PC-9 (cell line): ENCODE data around the gene ZNF175. TPM values are rescaled to one million over a fixed set of nuclear protein-coding genes. Genes with fewer than 3 reads are reported as not detected.

Experiments used
- BruUV-seq: library from RNA; stranded (reverse); fragments of 400-500 nt; replicated peaks from 2 replicates; lab custom pipeline; 2021; lab: Mats Ljungman, UMichigan
- CTCF ChIA-PET: fragments of 300-600 bp; sonication (Branson Sonifier 250); formaldehyde crosslinking; loops from one replicate; lab custom pipeline; 2022; ENCODE audit warnings: antibody characterized with exemption; lab: Charles Lee
- POLR2A ChIA-PET: fragments of 300-600 bp; sonication (Branson Sonifier 250); formaldehyde crosslinking; loops from one replicate; lab custom pipeline; 2022; ENCODE audit warnings: antibody characterized with exemption; ENCODE audit not compliant: unreplicated experiment; lab: Charles Lee
- DNase-seq, 2 experiments: peaks; one replicate each; pipeline versions ENCODE4 v3.0.0 to v3.0.0-alpha.2; 2015 to 2022; ENCODE audit warnings: mixed read lengths in 1 of 2
- H2AFZ ChIP-seq: fragments of 200-600 bp; sonication (generic); 2 replicates; pipeline ENCODE4 v1.8.1; 2017; ENCODE audit warnings: antibody characterized with exemption
- H3F3A ChIP-seq: fragments of 200-600 bp; sonication (generic); 2 replicates; pipeline ENCODE4 v1.8.1; 2017; ENCODE audit warnings: antibody characterized with exemption, mild to moderate bottlenecking, low read depth; ENCODE audit not compliant: insufficient read depth
- H3K27ac ChIP-seq: fragments of 200-600 bp; sonication (generic); 2 replicates; pipeline ENCODE4 v1.6.1; 2016; ENCODE audit warnings: mixed run types
- H3K27me3 ChIP-seq: fragments of 200-600 bp; sonication (generic); 2 replicates; pipeline ENCODE4 v1.6.1; 2016; ENCODE audit warnings: low read depth, mixed run types; ENCODE audit not compliant: insufficient read depth
- H3K36me3 ChIP-seq: fragments of 200-600 bp; sonication (generic); 2 replicates; pipeline ENCODE4 v1.6.1; 2016; ENCODE audit warnings: low read depth, mixed run types
- H3K4me1 ChIP-seq: fragments of 200-600 bp; sonication (generic); replicated peaks from 2 replicates; pipeline ENCODE4 v1.6.1; 2016; ENCODE audit warnings: mixed run types; ENCODE audit not compliant: insufficient read depth
- H3K4me2 ChIP-seq: fragments of 200-600 bp; sonication (generic); 2 replicates; pipeline ENCODE4 v1.6.1; 2017; ENCODE audit warnings: mixed run types
- H3K4me3 ChIP-seq: fragments of 200-600 bp; sonication (generic); 2 replicates; pipeline ENCODE4 v1.6.1; 2016; ENCODE audit warnings: mixed run types
- H3K79me2 ChIP-seq: fragments of 200-600 bp; sonication (generic); 2 replicates; pipeline ENCODE4 v1.6.1; 2017; ENCODE audit warnings: low read depth, mixed run types
- H3K9me2 ChIP-seq: fragments of 200-600 bp; sonication (generic); 2 replicates; pipeline ENCODE4 v1.8.1; 2017; ENCODE audit warnings: mild to moderate bottlenecking; ENCODE audit not compliant: insufficient read depth
- H3K9me3 ChIP-seq: fragments of 200-600 bp; sonication (generic); 2 replicates; pipeline ENCODE4 v1.8.1; 2016; ENCODE audit warnings: low read depth; ENCODE audit not compliant: insufficient read depth
- H4K20me1 ChIP-seq: fragments of 200-600 bp; sonication (generic); 2 replicates; pipeline ENCODE4 v1.8.1; 2017; ENCODE audit not compliant: insufficient read depth
- EZH2 ChIP-seq: fragments of 200-600 bp; sonication (generic); IDR thresholded peaks from 2 replicates; pipeline ENCODE4 v1.8.0; 2017; ENCODE audit warnings: antibody characterized with exemption, low read depth
- intact Hi-C: fragments of 100-400 bp; cut with micrococcal nuclease; formaldehyde crosslinking; loops from one replicate; pipeline ENCODE4 v1.10.0; 2022; ENCODE audit not compliant: unreplicated experiment
- total RNA-seq: library from RNA; stranded (reverse); gene quantifications from 2 replicates; pipeline ENCODE4 v1.2.3, GENCODE V29; 2021
- TF ChIP-seq, protein P1 (sequence below): fragments of 200-600 bp; sonication (generic); conservative IDR thresholded peaks from 2 replicates; pipeline ENCODE4 v1.6.1; 2017; ENCODE audit warnings: mixed run types, antibody characterized with exemption, mild to moderate bottlenecking, moderate library complexity

Gene ZNF175
- total RNA-seq, 1 experiment from 2014 or later: 11.7 TPM

GRCh38 chr19:51524666-51525264 lies 46.3 kb upstream of the ZNF175 start:
- ChIA-PET CTCF (no interaction called here), POLR2A (no interaction called here)

DNA sequence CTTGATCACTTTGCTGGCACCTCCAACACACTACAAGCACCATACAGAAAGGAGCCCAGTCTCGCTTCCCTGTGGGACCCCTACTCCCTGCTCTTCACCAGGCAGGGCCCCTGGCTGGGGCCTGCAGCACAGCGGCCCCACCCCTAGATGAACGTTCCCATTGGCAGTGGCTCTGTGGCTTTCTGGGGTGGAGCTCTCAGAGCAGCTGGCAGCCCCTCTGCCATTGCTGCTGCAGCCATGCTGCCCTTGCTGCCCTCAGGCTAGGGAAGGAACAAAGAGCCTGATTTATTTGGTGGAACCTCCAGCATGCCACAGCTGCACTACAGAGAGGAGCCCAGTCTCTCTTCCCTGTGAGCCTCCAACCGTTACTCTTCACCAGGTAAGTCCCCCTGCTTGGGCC lies 45.4 kb upstream of the ZNF175 start:
- no peak for TF ChIP-seq EZH2
- TF ChIP-seq, protein P1, sequence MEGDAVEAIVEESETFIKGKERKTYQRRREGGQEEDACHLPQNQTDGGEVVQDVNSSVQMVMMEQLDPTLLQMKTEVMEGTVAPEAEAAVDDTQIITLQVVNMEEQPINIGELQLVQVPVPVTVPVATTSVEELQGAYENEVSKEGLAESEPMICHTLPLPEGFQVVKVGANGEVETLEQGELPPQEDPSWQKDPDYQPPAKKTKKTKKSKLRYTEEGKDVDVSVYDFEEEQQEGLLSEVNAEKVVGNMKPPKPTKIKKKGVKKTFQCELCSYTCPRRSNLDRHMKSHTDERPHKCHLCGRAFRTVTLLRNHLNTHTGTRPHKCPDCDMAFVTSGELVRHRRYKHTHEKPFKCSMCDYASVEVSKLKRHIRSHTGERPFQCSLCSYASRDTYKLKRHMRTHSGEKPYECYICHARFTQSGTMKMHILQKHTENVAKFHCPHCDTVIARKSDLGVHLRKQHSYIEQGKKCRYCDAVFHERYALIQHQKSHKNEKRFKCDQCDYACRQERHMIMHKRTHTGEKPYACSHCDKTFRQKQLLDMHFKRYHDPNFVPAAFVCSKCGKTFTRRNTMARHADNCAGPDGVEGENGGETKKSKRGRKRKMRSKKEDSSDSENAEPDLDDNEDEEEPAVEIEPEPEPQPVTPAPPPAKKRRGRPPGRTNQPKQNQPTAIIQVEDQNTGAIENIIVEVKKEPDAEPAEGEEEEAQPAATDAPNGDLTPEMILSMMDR: no peak
- Histone ChIP-seq H3K4me3 (no peak overlapping the region), H3K27ac (no peak overlapping the region), H3K36me3 (no peaks in the 10 kb centered on the region), H4K20me1 (no peaks in the 10 kb centered on the region), H3K4me2 (no peak overlapping the region), H2AFZ (no peak overlapping the region), H3K9me2 (no peaks in the 10 kb centered on the region; the same call in 1 of the 2 replicates), H3K9me3 (no peaks in the 10 kb centered on the region), H3K4me1 (no peaks in the 10 kb centered on the region), H3K27me3 (peaks cover 96% of the 10 kb centered on the region), H3K79me2 (no peaks in the 10 kb centered on the region), H3F3A (no peaks in the 10 kb centered on the region)
- DNase-seq: no peak
- CTCF ChIA-PET: no interaction called here
- no TSS peak for BruUV-seq
- POLR2A ChIA-PET: no interaction called here
- intact Hi-C loops: no loop called here

More at GRCh38 chr19:51524666-51525264, 46.3 kb upstream of the ZNF175 start:
- Histone ChIP-seq H3F3A (no peaks in the 10 kb centered on the region), H3K27me3 (peaks cover 87% of the 10 kb centered on the region), H3K4me2 (no peak overlapping the region), H3K4me1 (no peaks in the 10 kb centered on the region), H3K36me3 (no peaks in the 10 kb centered on the region), H3K9me2 (no peaks in the 10 kb centered on the region; the same call in 1 of the 2 replicates), H4K20me1 (no peaks in the 10 kb centered on the region), H3K27ac (no peak overlapping the region), H3K9me3 (no peaks in the 10 kb centered on the region), H3K79me2 (no peaks in the 10 kb centered on the region), H2AFZ (no peak overlapping the region), H3K4me3 (no peak overlapping the region)
- TF ChIP-seq, protein P1: no peak
- no peak for TF ChIP-seq EZH2
- no TSS peak for BruUV-seq
- intact Hi-C loops: no loop called here
- no peak for DNase-seq

DNA sequence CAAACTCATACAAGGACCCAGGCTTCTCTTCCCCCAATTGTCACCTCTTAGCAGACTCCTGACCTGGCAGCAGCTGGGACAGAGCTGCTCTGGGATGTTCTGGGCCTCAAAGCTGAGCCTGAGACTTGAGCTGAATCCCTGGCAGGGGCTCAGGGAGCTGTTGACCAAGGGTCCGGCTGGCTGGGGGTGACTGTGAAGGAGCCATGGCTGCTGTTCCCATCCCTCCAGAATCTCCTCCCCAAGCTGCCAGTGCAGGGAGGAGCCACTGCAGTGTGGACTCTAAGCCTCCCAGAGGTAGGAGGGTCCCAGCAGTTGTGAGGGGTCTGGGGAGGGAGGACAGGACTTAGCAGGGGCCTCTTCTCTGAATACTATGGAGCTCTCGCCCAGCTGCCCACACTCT lies 41.8 kb upstream of the ZNF175 start:
- H3K9me2 ChIP-seq: no peaks in the 10 kb centered on the region
- intact Hi-C loops: no loop called here
- H4K20me1 ChIP-seq: no peaks in the 10 kb centered on the region
- no peaks in the 10 kb centered on the region for H3K9me3 ChIP-seq
- H3K4me1 ChIP-seq: no peaks in the 10 kb centered on the region
- H3K27me3 ChIP-seq: peaks cover 94% of the 10 kb centered on the region
- H3F3A ChIP-seq: no peaks in the 10 kb centered on the region
- CTCF ChIA-PET: no interaction called here
- H3K36me3 ChIP-seq: no peaks in the 10 kb centered on the region
- H3K79me2 ChIP-seq: no peaks in the 10 kb centered on the region
- no peak overlapping the region for H3K27ac ChIP-seq
- DNase-seq: no peak
- BruUV-seq: no TSS peak
- no peak overlapping the region for H3K4me3 ChIP-seq
- TF ChIP-seq, protein P1: no peak
- no peak overlapping the region for H3K4me2 ChIP-seq
- H2AFZ ChIP-seq: no peak overlapping the region
- POLR2A ChIA-PET: interaction anchor here (0.6 kb wide), 1 partner anchor 963 kb away, joined by 22 read pairs; no protein-coding TSS in a partner anchor
